ENCODE measurements around the gene CCDC70. TPM values are rescaled to one million over a fixed set of nuclear protein-coding genes. Genes with fewer than 3 reads are reported as not detected.

The CCDC70 gene
- total RNA-seq, 1 experiment from 2014 or later, result not detected

DNA sequence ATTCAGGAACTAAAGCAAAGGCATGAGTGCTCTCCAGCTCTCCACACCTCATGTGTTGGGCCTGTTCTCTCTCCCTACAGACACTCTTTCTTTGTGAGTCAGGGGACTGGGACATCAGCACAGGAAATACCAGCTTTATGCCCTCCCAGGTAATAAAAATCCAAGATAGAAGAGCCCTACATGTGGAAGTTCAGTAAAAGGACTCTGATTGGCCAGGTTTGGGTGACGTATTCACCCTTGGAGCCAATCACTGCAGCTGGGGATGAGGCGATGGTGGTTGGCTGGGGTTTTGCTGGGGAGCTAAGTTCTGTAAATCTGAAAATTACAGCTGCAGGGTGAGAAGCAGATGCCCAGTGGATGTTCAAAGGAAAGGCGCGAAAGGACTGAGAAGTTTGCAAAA is 32.5 kb downstream of the CCDC70 start (continued):
- TF ChIP-seq, protein P1, sequence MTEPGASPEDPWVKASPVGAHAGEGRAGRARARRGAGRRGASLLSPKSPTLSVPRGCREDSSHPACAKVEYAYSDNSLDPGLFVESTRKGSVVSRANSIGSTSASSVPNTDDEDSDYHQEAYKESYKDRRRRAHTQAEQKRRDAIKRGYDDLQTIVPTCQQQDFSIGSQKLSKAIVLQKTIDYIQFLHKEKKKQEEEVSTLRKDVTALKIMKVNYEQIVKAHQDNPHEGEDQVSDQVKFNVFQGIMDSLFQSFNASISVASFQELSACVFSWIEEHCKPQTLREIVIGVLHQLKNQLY (CRISPR knock-in tag; IDR thresholded peaks at IDR 0.05), result no peak

DNA sequence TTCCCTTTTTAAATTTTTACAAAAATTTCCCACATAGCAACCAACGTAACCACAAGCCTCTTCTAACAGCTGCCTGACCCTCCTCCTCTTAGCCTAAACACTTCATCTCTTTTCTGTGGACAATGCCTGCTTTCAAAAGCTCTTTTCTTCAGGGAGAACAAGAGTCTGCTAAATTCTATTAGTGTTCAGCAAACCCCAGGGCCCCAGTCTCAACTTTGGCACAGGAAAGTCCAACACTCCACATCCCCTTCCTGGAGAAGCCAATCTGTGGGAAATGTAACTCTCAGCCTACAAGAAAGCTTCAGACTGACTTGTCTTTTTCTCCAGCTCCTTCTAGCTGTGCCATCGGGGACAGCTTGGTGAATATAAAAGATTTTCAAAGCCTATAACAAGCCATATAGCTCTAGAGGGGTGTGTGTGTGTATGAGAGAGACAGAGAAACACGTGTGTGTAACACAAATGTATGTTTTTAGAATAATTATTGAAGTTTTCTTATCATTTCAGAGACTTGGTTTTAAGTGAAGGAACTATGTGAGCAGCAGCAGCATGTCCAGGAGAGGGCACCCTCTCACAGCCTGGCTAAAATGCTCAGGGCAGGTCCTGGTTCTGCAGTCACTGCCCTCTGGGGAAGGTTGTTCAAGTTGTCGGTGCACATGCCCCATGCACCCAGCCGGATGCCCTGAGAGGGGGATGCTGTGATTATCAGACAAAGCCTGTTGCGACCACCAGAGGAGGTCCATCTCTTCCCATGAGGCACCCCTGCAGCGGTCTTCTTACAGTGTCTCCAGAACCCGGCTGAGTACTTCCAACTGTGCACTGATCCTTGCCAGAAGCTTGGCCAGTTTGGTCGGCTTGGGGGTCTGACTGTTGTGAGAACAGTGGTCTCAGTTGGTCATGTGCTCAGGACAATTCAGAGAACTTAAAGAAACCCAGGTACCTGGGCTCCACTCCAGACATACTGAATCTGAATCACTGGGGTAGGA is 34.4 kb downstream of the CCDC70 start:
- DNase-seq (ENCODE audit: low spot score), result peak; percentile 69
- H3K27ac Mint-ChIP-seq, result no peak overlapping the region
- no peak for TF ChIP-seq FOXP1 (CRISPR knock-in tag; IDR thresholded peaks at IDR 0.05; ENCODE audit: borderline replicate concordance)
- TF ChIP-seq, protein P2, sequence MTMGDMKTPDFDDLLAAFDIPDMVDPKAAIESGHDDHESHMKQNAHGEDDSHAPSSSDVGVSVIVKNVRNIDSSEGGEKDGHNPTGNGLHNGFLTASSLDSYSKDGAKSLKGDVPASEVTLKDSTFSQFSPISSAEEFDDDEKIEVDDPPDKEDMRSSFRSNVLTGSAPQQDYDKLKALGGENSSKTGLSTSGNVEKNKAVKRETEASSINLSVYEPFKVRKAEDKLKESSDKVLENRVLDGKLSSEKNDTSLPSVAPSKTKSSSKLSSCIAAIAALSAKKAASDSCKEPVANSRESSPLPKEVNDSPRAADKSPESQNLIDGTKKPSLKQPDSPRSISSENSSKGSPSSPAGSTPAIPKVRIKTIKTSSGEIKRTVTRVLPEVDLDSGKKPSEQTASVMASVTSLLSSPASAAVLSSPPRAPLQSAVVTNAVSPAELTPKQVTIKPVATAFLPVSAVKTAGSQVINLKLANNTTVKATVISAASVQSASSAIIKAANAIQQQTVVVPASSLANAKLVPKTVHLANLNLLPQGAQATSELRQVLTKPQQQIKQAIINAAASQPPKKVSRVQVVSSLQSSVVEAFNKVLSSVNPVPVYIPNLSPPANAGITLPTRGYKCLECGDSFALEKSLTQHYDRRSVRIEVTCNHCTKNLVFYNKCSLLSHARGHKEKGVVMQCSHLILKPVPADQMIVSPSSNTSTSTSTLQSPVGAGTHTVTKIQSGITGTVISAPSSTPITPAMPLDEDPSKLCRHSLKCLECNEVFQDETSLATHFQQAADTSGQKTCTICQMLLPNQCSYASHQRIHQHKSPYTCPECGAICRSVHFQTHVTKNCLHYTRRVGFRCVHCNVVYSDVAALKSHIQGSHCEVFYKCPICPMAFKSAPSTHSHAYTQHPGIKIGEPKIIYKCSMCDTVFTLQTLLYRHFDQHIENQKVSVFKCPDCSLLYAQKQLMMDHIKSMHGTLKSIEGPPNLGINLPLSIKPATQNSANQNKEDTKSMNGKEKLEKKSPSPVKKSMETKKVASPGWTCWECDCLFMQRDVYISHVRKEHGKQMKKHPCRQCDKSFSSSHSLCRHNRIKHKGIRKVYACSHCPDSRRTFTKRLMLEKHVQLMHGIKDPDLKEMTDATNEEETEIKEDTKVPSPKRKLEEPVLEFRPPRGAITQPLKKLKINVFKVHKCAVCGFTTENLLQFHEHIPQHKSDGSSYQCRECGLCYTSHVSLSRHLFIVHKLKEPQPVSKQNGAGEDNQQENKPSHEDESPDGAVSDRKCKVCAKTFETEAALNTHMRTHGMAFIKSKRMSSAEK (CRISPR knock-in tag; IDR thresholded peaks at IDR 0.05; ENCODE audit: borderline replicate concordance), result no peak
- TF ChIP-seq, protein P3, sequence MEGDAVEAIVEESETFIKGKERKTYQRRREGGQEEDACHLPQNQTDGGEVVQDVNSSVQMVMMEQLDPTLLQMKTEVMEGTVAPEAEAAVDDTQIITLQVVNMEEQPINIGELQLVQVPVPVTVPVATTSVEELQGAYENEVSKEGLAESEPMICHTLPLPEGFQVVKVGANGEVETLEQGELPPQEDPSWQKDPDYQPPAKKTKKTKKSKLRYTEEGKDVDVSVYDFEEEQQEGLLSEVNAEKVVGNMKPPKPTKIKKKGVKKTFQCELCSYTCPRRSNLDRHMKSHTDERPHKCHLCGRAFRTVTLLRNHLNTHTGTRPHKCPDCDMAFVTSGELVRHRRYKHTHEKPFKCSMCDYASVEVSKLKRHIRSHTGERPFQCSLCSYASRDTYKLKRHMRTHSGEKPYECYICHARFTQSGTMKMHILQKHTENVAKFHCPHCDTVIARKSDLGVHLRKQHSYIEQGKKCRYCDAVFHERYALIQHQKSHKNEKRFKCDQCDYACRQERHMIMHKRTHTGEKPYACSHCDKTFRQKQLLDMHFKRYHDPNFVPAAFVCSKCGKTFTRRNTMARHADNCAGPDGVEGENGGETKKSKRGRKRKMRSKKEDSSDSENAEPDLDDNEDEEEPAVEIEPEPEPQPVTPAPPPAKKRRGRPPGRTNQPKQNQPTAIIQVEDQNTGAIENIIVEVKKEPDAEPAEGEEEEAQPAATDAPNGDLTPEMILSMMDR (IDR thresholded peaks at IDR 0.05), result peak; percentile 27; the same call in 1 of the 2 replicates
- TF ChIP-seq, protein P4, sequence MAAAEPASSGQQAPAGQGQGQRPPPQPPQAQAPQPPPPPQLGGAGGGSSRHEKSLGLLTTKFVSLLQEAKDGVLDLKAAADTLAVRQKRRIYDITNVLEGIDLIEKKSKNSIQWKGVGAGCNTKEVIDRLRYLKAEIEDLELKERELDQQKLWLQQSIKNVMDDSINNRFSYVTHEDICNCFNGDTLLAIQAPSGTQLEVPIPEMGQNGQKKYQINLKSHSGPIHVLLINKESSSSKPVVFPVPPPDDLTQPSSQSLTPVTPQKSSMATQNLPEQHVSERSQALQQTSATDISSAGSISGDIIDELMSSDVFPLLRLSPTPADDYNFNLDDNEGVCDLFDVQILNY (CRISPR knock-in tag; IDR thresholded peaks at IDR 0.05), result no peak
- TF ChIP-seq, protein P5, sequence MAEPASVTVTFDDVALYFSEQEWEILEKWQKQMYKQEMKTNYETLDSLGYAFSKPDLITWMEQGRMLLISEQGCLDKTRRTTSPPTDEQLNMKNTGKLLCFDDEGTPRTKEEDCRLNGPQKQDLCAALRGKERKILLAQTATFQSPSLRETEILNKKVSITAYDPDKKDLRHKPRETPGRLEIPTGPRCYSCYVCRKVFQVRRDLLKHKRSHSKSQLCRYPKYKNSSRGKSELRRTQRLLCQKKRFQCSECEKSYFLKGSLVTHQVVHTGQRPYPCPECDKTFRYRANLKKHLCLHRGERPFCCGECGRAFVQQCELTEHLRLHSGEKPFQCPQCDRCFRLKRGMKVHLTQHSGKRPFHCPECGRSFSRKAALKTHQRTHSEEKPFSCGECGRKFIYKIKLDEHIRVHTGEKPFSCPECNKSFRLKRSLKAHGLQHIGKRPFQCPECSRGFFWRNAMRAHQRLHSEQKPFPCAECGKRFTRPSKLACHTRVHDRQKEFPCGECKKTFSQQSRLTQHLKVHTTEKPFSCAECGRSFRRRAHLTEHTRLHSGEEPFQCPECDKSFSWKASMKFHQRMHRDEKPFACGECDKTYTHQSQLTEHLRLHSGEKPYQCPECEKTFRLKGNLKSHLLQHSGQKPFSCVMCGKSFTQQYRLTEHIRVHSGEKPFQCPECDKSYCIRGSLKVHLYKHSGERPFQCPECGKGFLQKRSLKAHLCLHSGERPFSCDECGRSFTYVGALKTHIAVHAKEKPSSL (CRISPR knock-in tag; conservative IDR thresholded peaks at IDR 0.05), result no peak
- TF ChIP-seq TEAD4 (CRISPR knock-in tag; IDR thresholded peaks at IDR 0.05), result no peak

DNA sequence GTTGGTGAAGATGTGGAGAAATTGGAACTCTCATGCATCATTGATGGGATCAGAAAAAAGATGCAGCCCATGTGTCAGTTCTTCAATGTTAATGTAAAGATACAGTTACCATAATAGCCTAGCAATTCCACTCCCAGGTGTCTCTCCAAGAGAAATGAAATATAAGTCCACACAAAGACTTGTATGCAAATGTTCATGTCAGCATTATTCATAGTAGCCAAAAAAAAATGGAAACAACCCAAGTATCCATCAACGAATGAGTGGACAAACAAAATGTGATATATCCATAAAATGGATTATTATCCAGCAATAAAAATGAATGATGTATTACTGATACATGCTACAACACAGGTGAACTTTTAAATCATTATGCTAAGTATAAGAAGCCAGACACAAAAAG is 38.7 kb downstream of the CCDC70 start:
- H3K27me3 Mint-ChIP-seq (ENCODE audit: low read depth), result no peaks in the 10 kb centered on the region; the same call in 1 of the 2 replicates
- H3K36me3 Mint-ChIP-seq, result no peaks in the 10 kb centered on the region
- no peak overlapping the region for H3K4me3 Mint-ChIP-seq
- CTCF ChIA-PET, result no interaction called here
- POLR2A ChIA-PET, result no interaction called here
- H3K9me3 Mint-ChIP-seq, result no peaks in the 10 kb centered on the region
- peaks cover 4% of the 10 kb centered on the region for H3K4me1 Mint-ChIP-seq
- ATAC-seq, result no peak
- DNase-seq (ENCODE audit: low spot score), result no peak
- no peak overlapping the region for H3K27ac Mint-ChIP-seq
- TF ChIP-seq, protein P2 (CRISPR knock-in tag; IDR thresholded peaks at IDR 0.05; ENCODE audit: borderline replicate concordance), result no peak
- no peak for TF ChIP-seq ZNF263 (CRISPR knock-in tag; IDR thresholded peaks at IDR 0.05; ENCODE audit: low read depth)
- no peak for TF ChIP-seq RORB (CRISPR knock-in tag; IDR thresholded peaks at IDR 0.05)
- TF ChIP-seq MXD4 (CRISPR knock-in tag; IDR thresholded peaks at IDR 0.05; ENCODE audit: borderline replicate concordance), result no peak
- TF ChIP-seq SMAD4 (CRISPR knock-in tag; IDR thresholded peaks at IDR 0.05), result no peak
- TF ChIP-seq ZBTB21 (CRISPR knock-in tag; IDR thresholded peaks at IDR 0.05; ENCODE audit: borderline replicate concordance), result no peak
- TF ChIP-seq, protein P6, sequence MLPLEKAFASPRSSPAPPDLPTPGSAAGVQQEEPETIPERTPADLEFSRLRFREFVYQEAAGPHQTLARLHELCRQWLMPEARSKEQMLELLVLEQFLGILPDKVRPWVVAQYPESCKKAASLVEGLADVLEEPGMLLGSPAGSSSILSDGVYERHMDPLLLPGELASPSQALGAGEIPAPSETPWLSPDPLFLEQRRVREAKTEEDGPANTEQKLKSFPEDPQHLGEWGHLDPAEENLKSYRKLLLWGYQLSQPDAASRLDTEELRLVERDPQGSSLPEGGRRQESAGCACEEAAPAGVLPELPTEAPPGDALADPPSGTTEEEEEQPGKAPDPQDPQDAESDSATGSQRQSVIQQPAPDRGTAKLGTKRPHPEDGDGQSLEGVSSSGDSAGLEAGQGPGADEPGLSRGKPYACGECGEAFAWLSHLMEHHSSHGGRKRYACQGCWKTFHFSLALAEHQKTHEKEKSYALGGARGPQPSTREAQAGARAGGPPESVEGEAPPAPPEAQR (CRISPR knock-in tag; IDR thresholded peaks at IDR 0.05), result no peak
- no peak for TF ChIP-seq TP53 (CRISPR knock-in tag; IDR thresholded peaks at IDR 0.05)

More for the DNA sequence above, 34.4 kb downstream of the CCDC70 start:
- Mint-ChIP-seq H3K4me1 (peaks cover 11% of the 10 kb centered on the region), H3K27me3 (ENCODE audit: low read depth) (no peaks in the 10 kb centered on the region), H3K4me3 (no peak overlapping the region), H3K9me3 (no peaks in the 10 kb centered on the region), H3K36me3 (no peaks in the 10 kb centered on the region)
- POLR2A ChIA-PET, result no interaction called here
- peak; percentile 95 for ATAC-seq
- CTCF ChIA-PET, result interaction anchor here (0.6 to 6.6 kb wide), 25 partner anchors 9 to 555 kb away, joined by 3 to 85 read pairs (median 4); partner anchors contain the start of genes NEK3, NEK5 and TMEM272

Data from WTC11 (cell line).